Stimulated activated CD8-positive, alpha-beta memory T cell treated with anti-CD3 and anti-CD28 coated beads, Interleukin-15, amount 100 ng/mL, for 4 hours (primary cell): ENCODE data around the gene CADM1.

ENCODE experiments used
- DNase-seq, 2 donors: peaks; one replicate each; pipeline ENCODE4 v3.0.0-alpha.2; 2020; ENCODE audit warnings: low read depth in 2 of 2

The CADM1 gene

DNA sequence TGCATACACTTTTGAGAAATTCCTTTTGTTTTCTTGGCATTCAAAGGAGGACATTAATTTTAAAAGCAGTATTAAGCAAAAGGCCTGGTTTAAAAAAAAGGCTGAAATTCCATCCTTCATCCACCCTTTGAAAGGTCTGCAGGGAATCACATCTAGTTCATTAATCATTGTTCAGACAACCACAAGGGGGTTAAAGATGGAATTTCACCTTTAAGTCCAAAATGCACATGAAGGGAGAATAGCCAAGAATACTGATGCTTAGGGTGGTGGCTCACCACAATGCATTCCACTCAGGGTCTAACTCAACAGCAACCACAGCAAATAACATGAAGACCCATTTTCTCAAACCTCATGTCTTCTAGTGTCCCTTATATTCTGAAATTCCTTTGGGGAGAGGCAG, 256.9 kb downstream of the CADM1 start:
- DNase-seq = no peak

DNA sequence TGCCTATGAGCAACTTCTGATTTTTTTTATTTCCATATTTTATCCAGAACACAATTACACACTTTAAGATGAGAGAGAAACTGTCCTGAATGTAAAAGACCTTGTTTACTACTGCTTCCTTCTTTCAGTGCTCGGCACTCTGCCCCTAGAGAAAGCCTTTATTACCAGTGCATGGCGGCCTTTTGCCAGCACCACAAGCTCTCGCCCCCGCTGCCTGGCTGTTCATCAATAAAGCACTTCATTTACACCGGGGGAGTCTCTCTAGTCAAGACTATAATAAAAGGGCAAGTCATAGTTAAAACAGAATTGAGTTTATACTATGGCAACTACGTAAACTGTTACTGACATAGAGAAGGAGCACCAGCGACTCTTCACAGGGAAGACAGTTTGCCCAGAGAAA, 259.5 kb downstream of the CADM1 start:
- DNase-seq = no peak

GRCh38 chr11:115244296-115244695, 259.9 kb downstream of the CADM1 start:
- DNase-seq = no peak

- DNase-seq = no peak
These were observed 261.2 kb downstream of the CADM1 start for GRCh38 chr11:115242982-115243381.

GRCh38 chr11:115241899-115242298, 262.3 kb downstream of the CADM1 start:
- DNase-seq = no peak

DNA sequence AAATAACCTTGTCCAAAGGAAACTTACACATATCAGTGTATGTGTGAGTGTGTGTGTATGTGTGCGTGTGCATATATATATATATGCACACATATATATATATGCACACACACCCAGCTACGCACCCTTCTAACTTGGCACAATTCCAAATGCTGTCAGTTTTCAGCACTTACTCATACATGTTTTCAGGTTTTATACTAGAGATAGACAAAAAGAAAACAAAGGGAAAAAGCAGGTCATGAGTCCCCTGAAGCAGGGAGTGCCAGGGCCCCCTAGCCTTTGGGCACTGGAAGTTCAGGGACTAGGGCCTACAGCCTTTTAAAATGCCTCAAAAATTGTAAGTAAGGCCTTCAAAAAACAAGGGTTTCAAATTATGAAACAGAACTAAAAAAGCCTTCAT, 265.4 kb downstream of the CADM1 start:
- DNase-seq = no peak

DNA sequence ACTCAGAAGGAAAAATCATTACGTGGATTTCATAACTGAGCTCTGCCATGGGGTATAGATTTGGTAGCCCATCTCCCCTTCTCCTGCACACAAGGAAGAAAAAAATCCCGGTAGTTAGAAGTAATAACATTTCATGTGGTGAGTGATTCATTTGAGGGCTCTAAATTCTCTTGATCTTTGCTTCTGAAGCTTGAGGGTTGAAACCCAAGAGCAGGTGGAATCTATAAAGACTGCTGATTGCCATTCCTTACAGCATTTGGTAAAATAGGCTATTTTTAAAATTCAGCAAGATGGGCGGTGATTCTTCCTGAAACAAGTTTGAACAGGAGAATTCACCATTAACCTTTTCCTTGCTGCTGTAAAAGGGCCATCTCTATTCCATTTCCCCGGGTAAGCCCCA, 266.1 kb downstream of the CADM1 start:
- no peak for DNase-seq

- no peak for DNase-seq
These were observed 266.6 kb downstream of the CADM1 start for GRCh38 chr11:115237578-115237977.

GRCh38 chr11:115234794-115235193, 269.4 kb downstream of the CADM1 start:
- DNase-seq = no peak

DNA sequence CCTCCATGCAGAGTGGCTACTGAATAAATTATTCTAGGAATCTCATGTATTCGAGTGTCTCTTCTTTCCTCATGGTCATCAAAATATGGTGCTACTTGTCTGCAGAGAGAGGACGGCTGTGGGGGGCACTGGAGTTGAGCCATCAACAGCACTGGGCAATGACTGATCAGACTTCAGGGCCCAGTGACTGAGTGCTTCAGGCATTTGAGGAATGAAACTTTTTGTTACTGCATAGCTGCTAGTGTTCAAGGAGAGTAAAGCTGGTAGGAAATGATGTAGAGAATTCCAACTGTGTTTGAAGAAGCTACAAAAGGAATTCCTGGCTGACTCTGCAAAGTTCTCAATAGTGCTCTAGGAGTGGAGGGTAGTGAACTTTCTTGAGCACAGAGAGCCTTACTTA, 277.7 kb downstream of the CADM1 start:
- no peak for DNase-seq

DNA sequence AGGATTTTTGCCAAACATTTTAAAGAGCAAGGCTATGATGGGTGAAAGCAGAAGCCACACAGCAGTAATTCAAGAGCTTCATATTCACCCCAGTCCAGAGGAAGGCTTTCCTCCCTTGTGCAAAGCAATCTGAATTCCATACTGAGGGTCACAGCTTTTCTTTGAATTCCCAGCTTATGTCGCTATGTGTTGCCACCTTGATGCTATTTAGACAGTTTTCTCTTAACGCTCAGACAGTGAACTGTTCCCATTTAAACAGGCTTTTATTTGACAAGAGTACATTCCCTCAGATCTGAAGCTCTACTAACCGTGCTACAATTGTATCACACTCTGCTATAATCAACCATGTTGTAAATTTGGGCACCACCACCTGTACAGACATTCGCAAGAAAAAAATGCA, 279.7 kb downstream of the CADM1 start:
- no peak for DNase-seq

DNA sequence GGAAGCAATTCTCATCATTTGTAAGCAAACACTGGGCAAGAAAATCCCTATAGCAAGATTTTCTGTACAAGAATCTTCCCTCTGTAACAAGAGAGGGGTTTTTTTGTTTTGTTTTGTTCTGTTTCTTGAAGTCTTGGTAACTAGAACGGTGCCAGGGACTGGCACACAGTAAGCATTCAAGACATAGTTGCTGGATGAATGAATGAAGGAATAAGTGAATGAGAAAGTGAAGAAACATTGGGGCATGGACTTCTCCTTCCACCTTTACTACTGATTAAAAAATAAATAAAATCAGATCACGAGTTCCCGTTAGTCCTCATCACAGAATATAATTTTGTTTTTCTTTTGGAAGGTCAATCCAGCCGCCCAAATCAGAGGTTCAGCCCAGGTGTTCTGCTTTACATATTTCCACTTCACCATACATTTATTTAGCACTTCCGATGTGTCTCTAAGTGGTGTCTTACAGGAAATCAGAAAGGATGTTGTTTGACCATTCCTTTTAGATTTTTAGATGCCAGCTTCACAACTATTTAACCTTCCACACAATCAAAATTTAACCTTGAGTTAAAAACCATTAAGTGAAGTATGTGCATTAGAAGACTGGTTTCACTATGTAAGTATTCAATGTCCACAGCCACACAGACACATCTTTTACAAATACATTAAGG, 281.2 kb downstream of the CADM1 start:
- no peak for DNase-seq

DNA sequence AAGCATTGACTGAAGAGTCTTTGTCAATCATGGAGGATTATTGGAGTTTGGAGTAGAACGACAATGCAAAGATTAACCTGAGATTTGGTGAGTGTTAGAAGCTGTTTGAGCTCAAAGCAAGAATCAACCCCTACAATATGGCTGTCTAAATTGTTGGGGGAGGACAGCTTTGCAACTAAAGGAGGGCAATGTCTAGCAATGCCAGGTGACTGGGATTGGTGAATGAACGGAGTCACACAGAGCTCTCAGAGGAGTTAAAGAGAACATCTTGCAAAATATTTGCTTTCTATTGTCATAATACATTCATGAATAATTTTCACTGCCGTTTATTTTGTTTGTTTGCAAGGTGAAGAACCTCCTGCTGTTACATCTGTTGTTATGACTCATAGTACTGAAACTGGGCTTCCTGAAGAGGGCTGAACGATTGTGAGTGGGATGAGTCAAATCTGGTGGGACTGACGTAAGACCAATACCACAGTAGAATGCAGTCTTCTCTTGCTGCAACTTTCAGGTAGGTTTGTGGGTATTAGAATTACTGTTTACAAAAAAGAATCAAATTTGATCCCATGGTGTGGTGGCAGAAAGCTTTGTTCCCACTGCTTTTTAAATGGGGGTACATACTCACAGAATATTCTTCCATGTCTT, 281.9 kb downstream of the CADM1 start:
- no peak for DNase-seq

- no peak for DNase-seq
These were observed 282.6 kb downstream of the CADM1 start for GRCh38 chr11:115221461-115222069.

GRCh38 chr11:115220911-115221310, 283.3 kb downstream of the CADM1 start:
- no peak for DNase-seq

DNA sequence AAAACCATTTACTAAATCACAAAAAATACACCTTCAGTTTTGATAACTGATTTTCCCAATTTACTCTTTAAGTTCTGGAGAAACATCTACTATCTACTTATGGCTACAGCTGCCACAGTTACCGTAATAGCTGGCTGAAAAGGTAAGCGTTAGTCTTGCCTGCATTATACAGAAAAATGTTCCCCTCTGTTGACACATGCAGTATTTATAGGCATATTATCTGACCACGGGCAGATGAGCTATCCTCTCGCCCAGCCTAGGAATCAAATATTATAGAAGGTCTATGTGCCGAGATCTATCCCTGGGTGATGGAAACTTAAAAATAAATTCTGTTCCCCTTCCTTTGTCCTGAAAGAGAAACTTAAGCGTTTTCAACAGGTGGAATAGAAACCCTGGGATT, 283.8 kb downstream of the CADM1 start:
- no peak for DNase-seq

- DNase-seq = no peak
These were observed 284.8 kb downstream of the CADM1 start for GRCh38 chr11:115219376-115219775.

DNA sequence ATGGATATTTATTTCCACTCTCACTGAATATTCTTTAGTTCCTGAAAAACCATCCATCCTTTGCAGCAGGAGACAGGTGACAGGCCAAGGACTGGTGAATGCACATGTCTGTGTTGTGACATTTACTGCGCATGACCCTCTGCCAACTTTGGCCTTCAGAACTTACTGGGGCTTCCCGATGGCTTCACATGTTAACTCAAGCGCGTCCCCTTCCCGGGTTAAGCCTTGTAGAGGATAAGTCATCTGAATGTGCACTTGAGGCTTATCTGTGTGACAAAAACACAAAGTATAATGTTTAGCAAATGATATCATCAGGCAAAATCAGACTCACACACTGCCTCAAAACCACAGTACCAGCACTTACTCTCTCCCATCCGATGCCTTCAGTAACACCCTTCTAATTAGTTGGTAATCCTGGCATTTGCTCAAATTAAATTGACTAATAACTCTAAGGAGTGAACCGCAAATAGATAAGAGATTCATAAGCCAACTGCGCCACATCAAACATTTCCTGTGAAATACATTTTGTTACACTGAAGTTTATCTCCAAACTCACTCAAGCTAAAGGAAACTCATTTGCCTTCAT, 286.4 kb downstream of the CADM1 start:
- DNase-seq = no peak

DNA sequence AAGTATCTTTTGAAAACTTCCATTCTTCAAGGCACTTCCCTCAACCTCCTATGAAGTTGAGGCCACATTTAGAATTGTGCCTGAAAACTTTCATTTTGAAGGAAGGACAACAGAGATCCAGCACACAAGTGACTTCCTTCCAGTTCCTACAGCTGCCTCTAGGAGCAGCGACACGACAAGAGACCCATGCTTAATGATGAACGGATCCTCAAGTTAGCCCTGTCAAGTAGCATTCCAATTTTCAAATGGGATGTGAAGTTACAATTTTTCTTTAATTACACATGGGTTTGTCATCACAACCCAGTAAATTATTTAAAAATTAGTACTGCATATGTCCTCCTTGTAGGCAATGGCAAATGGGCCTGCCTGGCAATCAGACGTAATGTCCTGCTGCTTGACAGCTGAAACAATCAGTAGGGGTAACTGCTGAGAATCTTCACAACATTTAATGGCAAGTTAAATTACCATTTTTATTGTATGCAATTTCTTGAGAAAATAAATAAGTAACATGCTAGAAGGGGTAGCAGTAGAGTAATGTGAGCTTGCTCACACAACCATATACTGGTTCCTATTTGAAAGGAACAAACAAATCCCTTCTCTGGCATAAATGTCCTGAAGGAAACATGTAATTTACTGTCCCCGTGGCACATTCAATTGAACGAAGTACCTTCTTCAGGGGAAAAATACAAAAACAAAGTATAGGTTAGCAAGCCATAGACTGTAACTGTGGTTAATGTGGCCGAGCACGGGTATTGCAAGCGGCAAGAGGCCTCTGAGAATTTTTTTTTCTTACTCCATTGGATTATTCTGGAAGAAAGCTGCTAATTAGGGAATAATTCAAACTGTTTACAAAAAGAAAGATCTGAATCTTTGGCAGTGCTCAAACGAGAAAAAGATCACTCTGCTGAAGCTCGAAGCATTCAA, 288.3 kb downstream of the CADM1 start:
- no peak for DNase-seq

- no peak for DNase-seq
These were observed 289.5 kb downstream of the CADM1 start for GRCh38 chr11:115214644-115215234.

- no peak for DNase-seq
These were observed 291.2 kb downstream of the CADM1 start for GRCh38 chr11:115213007-115213406.
